H1 (cell line): Measurements from ENCODE around the gene MCF2L2. TPM values are rescaled to one million over a fixed set of nuclear protein-coding genes. Genes with fewer than 3 reads are reported as not detected.

ENCODE experiments used
- ATF3 ChIP-seq: IDR thresholded peaks from 2 replicates; pipeline ENCODE4 v1.6.1; 2011; ENCODE audit warnings: low read depth, mild to moderate bottlenecking, low read length; ENCODE audit not compliant: insufficient read depth
- CHD7 ChIP-seq: fragments of 300-600 bp; sonication (generic); IDR thresholded peaks from 2 replicates; pipeline ENCODE4 v1.7.1; 2012; ENCODE audit warnings: low read length, moderate library complexity, mild to moderate bottlenecking, inconsistent platforms; ENCODE audit not compliant: insufficient replicate concordance
- CREB1 ChIP-seq: IDR thresholded peaks from 2 replicates; pipeline ENCODE4 v1.6.1; 2012; ENCODE audit warnings: inconsistent platforms
- CTCF ChIP-seq, 3 experiments: IDR thresholded peaks; 1 replicate in 2 of 3; 2 replicates in 1 of 3; pipeline versions ENCODE4 v1.5.1 to v1.6.1; 2011; ENCODE audit warnings: low read length in 3 of 3, mild to moderate bottlenecking in 3 of 3, inconsistent platforms in 2 of 3, low read depth in 1 of 3, moderate library complexity in 1 of 3; ENCODE audit not compliant: insufficient read depth in 1 of 3; ENCODE audit errors: control extremely low read depth in 1 of 3
- EZH2 ChIP-seq: fragments of 200-600 bp; sonication (generic); IDR thresholded peaks from 2 replicates; pipeline ENCODE4 v1.7.1; 2012; ENCODE audit warnings: low read depth, mild to moderate bottlenecking, moderate library complexity, low read length, inconsistent platforms; ENCODE audit not compliant: severe bottlenecking
- POLR2AphosphoS5 ChIP-seq: IDR thresholded peaks from 2 replicates; pipeline ENCODE4 v1.6.1; 2011; ENCODE audit warnings: low read depth, low read length
- polyA plus RNA-seq, 7 experiments: library from polyadenylated mRNA; depleted of rRNA in 3 of 7; stranded (reverse) in 5 of 7; unstranded in 2 of 7; fragments of >200 nt in 5 of 7; fragments of 200-250 nt in 2 of 7; gene quantifications; 1 replicate in 5 of 7; 2 replicates in 1 of 7; 4 replicates in 1 of 7; pipeline versions ENCODE4 v1.2.1 to v1.2.3, GENCODE V29; 2011 to 2013; ENCODE audit warnings: missing spikeins in 2 of 7, mixed read lengths in 2 of 7
- total RNA-seq: library from RNA; stranded (reverse); fragmentation: NEBNext Ultra II Directional; extraction: Animal tissue kit (Norgen Biotek cat#: 25700); gene quantifications from 2 replicates; pipeline ENCODE4 v1.2.1, GENCODE V29; 2021
- TF ChIP-seq, protein P1 (sequence below): IDR thresholded peaks from 2 replicates; pipeline ENCODE4 v1.6.1; 2012; ENCODE audit warnings: inconsistent platforms

MCF2L2 gene
- total and polyA plus RNA-seq, 2 of the 8 experiments (the other 6 are each of a cell fraction or from before 2014, with no cell fraction given): 4.1 to 13.7 TPM

DNA sequence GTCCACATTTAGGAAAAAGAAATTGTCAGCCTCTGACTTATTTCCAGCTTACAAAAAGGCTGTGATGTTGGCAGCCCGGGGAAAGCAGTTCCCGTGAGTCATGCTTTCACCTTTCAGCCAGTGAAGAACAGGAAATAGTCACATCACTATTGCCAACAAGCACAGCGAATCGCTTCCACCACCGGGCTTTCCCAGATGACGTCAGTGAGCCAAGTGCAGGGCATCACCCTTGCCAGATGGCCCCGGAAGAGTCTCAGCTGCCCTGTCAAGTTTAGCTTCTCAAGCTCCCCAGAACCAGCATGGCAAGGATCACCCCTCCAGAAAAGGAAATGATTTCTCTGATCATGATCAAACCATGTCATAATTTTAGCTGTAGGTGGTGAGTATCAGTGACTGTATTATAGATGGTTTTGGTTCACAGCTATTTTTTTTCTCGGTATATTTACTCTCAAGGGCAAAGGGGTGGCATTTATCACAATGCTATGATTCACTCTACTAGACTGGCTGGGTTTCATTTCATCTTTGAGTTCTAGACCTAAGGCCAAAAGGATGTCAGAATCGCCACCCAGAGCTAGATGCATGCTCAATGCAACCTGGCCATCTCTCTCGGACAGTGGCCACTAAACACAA is 142.5 kb downstream of the MCF2L2 start (continued):
- TF ChIP-seq CHD7: no peak
- TF ChIP-seq EZH2: no peak
- TF ChIP-seq CREB1: no peak
- no peak for TF ChIP-seq CTCF (IDR thresholded peaks at IDR 0.05; ENCODE audit: control extremely low read depth in 1 of 3, insufficient read depth in 1 of 3, low read depth in 1 of 3, low read length in 3 of 3)
- no peak for TF ChIP-seq ATF3
- TF ChIP-seq, protein P1, sequence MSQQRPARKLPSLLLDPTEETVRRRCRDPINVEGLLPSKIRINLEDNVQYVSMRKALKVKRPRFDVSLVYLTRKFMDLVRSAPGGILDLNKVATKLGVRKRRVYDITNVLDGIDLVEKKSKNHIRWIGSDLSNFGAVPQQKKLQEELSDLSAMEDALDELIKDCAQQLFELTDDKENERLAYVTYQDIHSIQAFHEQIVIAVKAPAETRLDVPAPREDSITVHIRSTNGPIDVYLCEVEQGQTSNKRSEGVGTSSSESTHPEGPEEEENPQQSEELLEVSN: no peak
- TF ChIP-seq POLR2AphosphoS5: no peak
